ENCODE measurements around the gene SPEM3.

- TF ChIP-seq CTCF (IDR thresholded peaks at IDR 0.05 in 8 of 11, conservative IDR thresholded peaks at IDR 0.05 in 3 of 11) (no peak), POLR2A (IDR thresholded peaks at IDR 0.05) (no peak)
Measured at GRCh38 chr17:7462474-7463371, 34.1 kb downstream of the SPEM3 start.

Data from spleen (tissue), 7 donors.